Gastrocnemius medialis (tissue), 4 donors: ENCODE data around the gene DCDC2C. TPM values are rescaled to one million over a fixed set of nuclear protein-coding genes. Genes with fewer than 3 reads are reported as not detected.

Source experiments
- ATAC-seq, 2 donors: fragments of 150-250 bp; one replicate each; pipeline ENCODE4 v1.9.1; 2016
- DNase-seq, 2 donors: peaks; one replicate each; pipeline ENCODE4 v3.0.0-alpha.2; 2019
- H3K27ac ChIP-seq, 4 donors: fragments of 200-600 bp; sonication (generic); 1 replicate in 1 of 4; 2 replicates in 3 of 4; pipeline ENCODE4 v1.5.1; 2016 to 2018; ENCODE audit warnings: mild to moderate bottlenecking in 2 of 4, moderate library complexity in 1 of 4
- H3K27me3 ChIP-seq, 3 donors: fragments of 200-600 bp; sonication (generic) in 2 of 3; 1 replicate in 1 of 3; 2 replicates in 2 of 3; pipeline versions ENCODE4 v1.5.1 to v1.6.0; 2016 to 2019; ENCODE audit warnings: mild to moderate bottlenecking in 1 of 3, moderate library complexity in 1 of 3
- H3K36me3 ChIP-seq, 2 donors: fragments of 200-600 bp; sonication (generic) in 1 of 2; one replicate each; pipeline ENCODE4 v1.5.1; 2017 to 2018
- H3K4me1 ChIP-seq, 2 donors: fragments of 200-600 bp; sonication (generic) in 1 of 2; one replicate each; pipeline ENCODE4 v1.5.1; 2016 to 2017; ENCODE audit warnings: mild to moderate bottlenecking in 2 of 2
- H3K4me3 ChIP-seq, 4 donors: fragments of 200-600 bp; sonication (generic) in 3 of 4; 1 replicate in 1 of 4; 2 replicates in 3 of 4; pipeline ENCODE4 v1.5.1; 2016 to 2019; ENCODE audit warnings: mild to moderate bottlenecking in 2 of 4
- H3K9me3 ChIP-seq, 3 donors: fragments of 200-600 bp; sonication (generic) in 2 of 3; 1 replicate in 1 of 3; 2 replicates in 2 of 3; pipeline ENCODE4 v1.5.1; 2016 to 2019
- POLR2A ChIP-seq, 2 donors: fragments of 450-650 bp; IDR thresholded peaks; one replicate each; pipeline ENCODE4 v1.6.1; 2017; ENCODE audit warnings: antibody characterized with exemption in 2 of 2, mild to moderate bottlenecking in 2 of 2, moderate library complexity in 2 of 2
- in situ Hi-C, 4 donors: fragments of 200-750 bp; cut with MboI; loops; one replicate each; pipeline versions ENCODE4 v1.15.0 to v1.8.0; 2017; ENCODE audit warnings: low sequenced_read_pairs in 4 of 4
- intact Hi-C: fragments of 100-400 bp; cut with DNase I; formaldehyde crosslinking; loops from one replicate; pipeline ENCODE4 v1.15.1; 2023; ENCODE audit warnings: low total_unique reads
- total RNA-seq, 4 donors: library from RNA; depleted of rRNA; stranded (reverse); fragments of >200 nt; gene quantifications; one replicate each; pipeline versions ENCODE4 v1.1.0 to v1.2.3, GENCODE V29; 2016
- TF ChIP-seq, protein P1 (sequence below), 5 experiments: fragments of 450-650 bp in 3 of 5; fragments of 200-600 bp in 2 of 5; sonication (generic) in 2 of 5; IDR thresholded peaks in 4 of 5; conservative IDR thresholded peaks in 1 of 5; 1 replicate in 4 of 5; 2 replicates in 1 of 5; pipeline ENCODE4 v1.5.1; 2016 to 2019; ENCODE audit warnings: antibody characterized with exemption in 5 of 5, mild to moderate bottlenecking in 3 of 5, moderate library complexity in 3 of 5

DCDC2C gene
- total RNA-seq, 4 donors from 2014 or later, result not detected

DNA sequence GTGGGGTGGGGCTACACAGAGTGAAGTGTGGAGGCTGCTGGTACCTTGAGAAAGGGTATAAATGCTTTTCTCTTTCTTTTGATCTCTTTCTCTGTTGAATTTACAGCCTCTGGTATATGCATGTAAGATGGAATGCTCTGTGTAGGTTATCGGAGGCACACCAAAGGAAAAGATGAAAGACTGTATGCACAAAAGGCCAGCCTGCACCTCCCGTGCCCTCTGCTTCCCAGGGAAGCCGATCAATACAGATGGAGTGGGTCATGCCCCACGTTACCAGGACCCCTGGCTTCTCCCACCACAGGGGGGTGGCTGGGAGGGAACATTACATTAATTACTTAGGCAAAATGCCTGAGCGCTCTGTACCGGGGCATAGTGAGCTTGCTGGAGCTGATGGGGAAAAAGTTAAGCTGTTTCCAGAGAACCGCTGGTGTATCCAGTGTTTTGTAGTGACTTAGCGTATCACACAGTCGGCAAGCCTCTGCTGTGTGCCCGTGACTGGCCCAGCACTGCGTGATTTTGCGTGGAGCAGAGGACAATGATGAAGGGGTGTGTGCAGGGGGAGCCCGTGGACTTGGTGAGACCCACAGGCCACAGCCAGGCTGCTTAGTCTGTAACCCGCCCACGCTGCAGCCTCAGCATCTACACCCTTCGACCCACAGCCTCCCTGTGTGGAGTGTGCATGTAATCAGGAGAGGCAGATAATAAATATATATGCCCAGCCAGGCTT lies 37.3 kb upstream of the DCDC2C start:
- no peaks in the 10 kb centered on the region for H3K9me3 ChIP-seq
- ATAC-seq, result no peak
- TF ChIP-seq, protein P1, sequence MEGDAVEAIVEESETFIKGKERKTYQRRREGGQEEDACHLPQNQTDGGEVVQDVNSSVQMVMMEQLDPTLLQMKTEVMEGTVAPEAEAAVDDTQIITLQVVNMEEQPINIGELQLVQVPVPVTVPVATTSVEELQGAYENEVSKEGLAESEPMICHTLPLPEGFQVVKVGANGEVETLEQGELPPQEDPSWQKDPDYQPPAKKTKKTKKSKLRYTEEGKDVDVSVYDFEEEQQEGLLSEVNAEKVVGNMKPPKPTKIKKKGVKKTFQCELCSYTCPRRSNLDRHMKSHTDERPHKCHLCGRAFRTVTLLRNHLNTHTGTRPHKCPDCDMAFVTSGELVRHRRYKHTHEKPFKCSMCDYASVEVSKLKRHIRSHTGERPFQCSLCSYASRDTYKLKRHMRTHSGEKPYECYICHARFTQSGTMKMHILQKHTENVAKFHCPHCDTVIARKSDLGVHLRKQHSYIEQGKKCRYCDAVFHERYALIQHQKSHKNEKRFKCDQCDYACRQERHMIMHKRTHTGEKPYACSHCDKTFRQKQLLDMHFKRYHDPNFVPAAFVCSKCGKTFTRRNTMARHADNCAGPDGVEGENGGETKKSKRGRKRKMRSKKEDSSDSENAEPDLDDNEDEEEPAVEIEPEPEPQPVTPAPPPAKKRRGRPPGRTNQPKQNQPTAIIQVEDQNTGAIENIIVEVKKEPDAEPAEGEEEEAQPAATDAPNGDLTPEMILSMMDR (IDR thresholded peaks at IDR 0.05 in 4 of 5, conservative IDR thresholded peaks at IDR 0.05 in 1 of 5), result no peak
- no peak for TF ChIP-seq POLR2A (IDR thresholded peaks at IDR 0.05)
- H3K4me1 ChIP-seq, result no peaks in the 10 kb centered on the region
- no peak overlapping the region for H3K27ac ChIP-seq
- DNase-seq, result no peak
- intact Hi-C loops, result no loop called here
- no peaks in the 10 kb centered on the region for H3K27me3 ChIP-seq
- in situ Hi-C loops, result no loop called here
- H3K36me3 ChIP-seq, result no peaks in the 10 kb centered on the region
- no peak overlapping the region for H3K4me3 ChIP-seq

DNA sequence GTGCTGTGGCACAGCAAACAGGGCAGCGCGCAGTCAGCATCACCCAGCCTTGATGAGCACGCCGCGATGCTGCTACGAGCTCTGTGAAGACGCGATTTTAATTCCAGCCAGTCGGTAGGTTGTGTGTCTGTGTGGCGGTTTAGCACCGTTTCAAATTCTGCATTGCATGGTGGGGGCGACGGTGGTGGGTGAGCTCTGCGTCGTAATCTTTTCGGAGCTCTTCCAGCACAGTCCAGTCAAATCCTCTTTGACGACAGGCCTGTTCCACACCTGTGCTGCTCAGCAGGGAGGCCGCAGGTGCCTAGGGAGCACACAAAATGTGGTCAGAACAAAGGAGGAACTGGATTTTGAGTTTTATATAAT lies 36.8 kb upstream of the DCDC2C start:
- Histone ChIP-seq H3K27ac (no peak overlapping the region), H3K36me3 (no peaks in the 10 kb centered on the region), H3K9me3 (no peaks in the 10 kb centered on the region), H3K4me1 (no peaks in the 10 kb centered on the region), H3K4me3 (no peak overlapping the region), H3K27me3 (no peaks in the 10 kb centered on the region)
- TF ChIP-seq POLR2A (IDR thresholded peaks at IDR 0.05), result no peak
- TF ChIP-seq, protein P1 (IDR thresholded peaks at IDR 0.05 in 4 of 5, conservative IDR thresholded peaks at IDR 0.05 in 1 of 5), result no peak
- DNase-seq, result no peak
- ATAC-seq, result no peak
- intact Hi-C loops, result no loop called here
- in situ Hi-C loops, result no loop called here

DNA sequence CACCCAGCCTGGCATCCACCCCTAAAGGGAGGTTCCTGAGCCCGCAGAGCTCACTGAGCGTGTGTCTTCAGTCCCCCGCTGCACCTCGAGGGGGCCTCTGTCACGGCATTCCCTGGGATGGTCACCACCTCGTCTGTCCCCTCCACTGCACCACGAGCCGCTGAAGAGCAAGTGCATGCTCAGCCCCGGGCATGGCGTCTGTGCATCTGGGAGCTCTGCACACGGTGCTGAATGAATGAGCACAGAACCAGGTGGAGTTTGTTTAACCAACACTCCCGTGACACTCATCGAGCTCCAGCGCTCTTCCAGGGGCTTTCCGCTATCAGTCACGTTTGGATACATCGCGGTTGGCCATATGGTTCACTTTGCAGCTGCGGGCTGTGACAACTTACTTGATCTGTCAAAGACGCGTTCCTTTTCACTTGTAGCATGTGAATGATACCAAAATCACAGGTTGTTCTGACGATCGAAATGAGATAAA lies 36.2 kb upstream of the DCDC2C start:
- no peaks in the 10 kb centered on the region for H3K36me3 ChIP-seq
- in situ Hi-C loops (no loop called here), intact Hi-C loops (no loop called here)
- no peak overlapping the region for H3K4me3 ChIP-seq
- TF ChIP-seq, protein P1 (IDR thresholded peaks at IDR 0.05 in 4 of 5, conservative IDR thresholded peaks at IDR 0.05 in 1 of 5), result no peak
- no peak for TF ChIP-seq POLR2A (IDR thresholded peaks at IDR 0.05)
- no peaks in the 10 kb centered on the region for H3K9me3 ChIP-seq
- H3K4me1 ChIP-seq, result no peaks in the 10 kb centered on the region
- H3K27ac ChIP-seq, result no peak overlapping the region
- no peaks in the 10 kb centered on the region for H3K27me3 ChIP-seq
- no peak for DNase-seq
- ATAC-seq, result no peak

DNA sequence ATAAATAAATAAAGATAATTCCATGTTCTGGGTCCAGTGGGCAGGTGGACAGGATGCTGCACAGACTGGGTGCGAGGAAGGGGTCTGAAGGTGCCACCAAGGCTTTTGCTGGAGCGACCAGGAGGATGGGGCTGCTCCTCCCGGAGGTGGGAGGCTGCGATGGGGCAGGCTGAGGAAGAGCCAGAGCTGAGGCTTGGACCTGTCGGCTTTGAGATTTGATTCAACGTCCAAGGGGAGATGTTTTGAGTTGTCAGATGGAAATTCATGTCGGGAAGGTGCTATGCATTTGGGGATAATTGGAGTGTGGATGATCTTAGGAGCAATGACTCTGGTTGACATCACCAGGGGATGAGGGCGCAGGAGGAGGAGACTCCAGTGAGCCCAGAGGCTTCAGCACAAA lies 33.7 kb upstream of the DCDC2C start:
- H3K4me3 ChIP-seq, result no peak overlapping the region
- no peaks in the 10 kb centered on the region for H3K4me1 ChIP-seq
- no peaks in the 10 kb centered on the region for H3K9me3 ChIP-seq
- ATAC-seq, result no peak
- no peaks in the 10 kb centered on the region for H3K27me3 ChIP-seq
- intact Hi-C loops, result no loop called here
- no peak overlapping the region for H3K27ac ChIP-seq
- in situ Hi-C loops, result no loop called here
- TF ChIP-seq, protein P1 (IDR thresholded peaks at IDR 0.05 in 4 of 5, conservative IDR thresholded peaks at IDR 0.05 in 1 of 5), result no peak
- TF ChIP-seq POLR2A (IDR thresholded peaks at IDR 0.05), result no peak
- DNase-seq, result no peak
- H3K36me3 ChIP-seq, result no peaks in the 10 kb centered on the region

DNA sequence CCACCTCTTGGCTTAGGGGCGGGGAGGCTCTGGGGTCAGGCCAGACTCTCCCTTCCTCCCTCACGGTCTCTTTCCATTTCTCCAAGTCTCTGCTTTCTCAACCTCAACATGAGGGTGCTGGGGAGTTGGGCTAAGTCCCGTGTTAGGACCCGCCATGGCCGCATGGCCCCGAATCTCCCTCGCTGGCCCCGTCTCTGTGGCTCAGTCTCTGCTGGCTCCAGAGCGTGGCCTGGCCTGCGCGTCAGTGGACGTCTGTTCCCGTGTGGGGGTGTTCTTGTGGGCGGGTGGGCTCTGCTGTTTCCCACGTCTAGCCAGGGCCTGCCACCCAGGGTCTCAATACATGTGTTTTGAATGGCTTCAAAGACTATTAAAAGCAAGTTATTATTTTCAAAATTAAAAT lies 33.0 kb upstream of the DCDC2C start:
- H3K27me3 ChIP-seq, result no peaks in the 10 kb centered on the region
- TF ChIP-seq, protein P1 (IDR thresholded peaks at IDR 0.05 in 4 of 5, conservative IDR thresholded peaks at IDR 0.05 in 1 of 5), result no peak
- TF ChIP-seq POLR2A (IDR thresholded peaks at IDR 0.05), result no peak
- ATAC-seq, result no peak
- no peaks in the 10 kb centered on the region for H3K4me1 ChIP-seq
- no peaks in the 10 kb centered on the region for H3K9me3 ChIP-seq
- in situ Hi-C loops, result no loop called here
- no peak overlapping the region for H3K4me3 ChIP-seq
- H3K36me3 ChIP-seq, result no peaks in the 10 kb centered on the region
- no peak overlapping the region for H3K27ac ChIP-seq
- intact Hi-C loops, result no loop called here
- no peak for DNase-seq
